ENCODE results near the gene METTL8.

The METTL8 gene

DNA sequence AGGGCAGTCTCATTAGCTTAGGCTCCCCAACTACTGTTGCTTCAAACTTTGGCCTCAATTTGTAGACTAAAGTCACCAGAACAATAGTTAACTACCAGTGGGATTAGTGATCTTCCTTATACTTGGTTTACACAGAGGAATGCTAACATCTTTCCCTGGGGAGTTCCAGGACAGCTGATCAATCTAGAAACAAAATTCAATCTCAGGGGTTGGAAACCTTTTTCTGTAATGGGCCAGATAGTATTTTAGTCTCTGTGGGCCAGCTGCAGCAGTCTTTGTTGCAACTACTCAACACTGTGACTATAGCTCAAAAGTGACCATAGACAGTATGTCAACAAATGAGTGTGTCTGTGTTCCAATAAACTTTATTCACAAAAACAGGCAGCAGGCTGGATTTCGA lies 85.7 kb downstream of the METTL8 start:
- no peaks in the 10 kb centered on the region for H4K20me1 ChIP-seq (ENCODE audit: insufficient read depth, low read length)
- H3K9ac ChIP-seq (ENCODE audit: low read depth, low read length) = no peak overlapping the region
- no peak overlapping the region for H3K4me2 ChIP-seq (ENCODE audit: insufficient read depth, low read length)
- no peak overlapping the region for H2AFZ ChIP-seq (ENCODE audit: low read depth, low read length)
- no peak overlapping the region for H3K4me3 ChIP-seq (ENCODE audit: low read depth in 1 of 2, low read length in 2 of 2)
- H3K9me3 ChIP-seq (ENCODE audit: insufficient read depth, low read length, severe bottlenecking) = no peaks in the 10 kb centered on the region
- DNase-seq = no peak
- H3K27ac ChIP-seq (ENCODE audit: low read length) = no peak overlapping the region
- TF ChIP-seq EZH2 (IDR thresholded peaks at IDR 0.05; ENCODE audit: borderline replicate concordance, low read depth, low read length, severe bottlenecking) = no peak
- TF ChIP-seq, protein P1, sequence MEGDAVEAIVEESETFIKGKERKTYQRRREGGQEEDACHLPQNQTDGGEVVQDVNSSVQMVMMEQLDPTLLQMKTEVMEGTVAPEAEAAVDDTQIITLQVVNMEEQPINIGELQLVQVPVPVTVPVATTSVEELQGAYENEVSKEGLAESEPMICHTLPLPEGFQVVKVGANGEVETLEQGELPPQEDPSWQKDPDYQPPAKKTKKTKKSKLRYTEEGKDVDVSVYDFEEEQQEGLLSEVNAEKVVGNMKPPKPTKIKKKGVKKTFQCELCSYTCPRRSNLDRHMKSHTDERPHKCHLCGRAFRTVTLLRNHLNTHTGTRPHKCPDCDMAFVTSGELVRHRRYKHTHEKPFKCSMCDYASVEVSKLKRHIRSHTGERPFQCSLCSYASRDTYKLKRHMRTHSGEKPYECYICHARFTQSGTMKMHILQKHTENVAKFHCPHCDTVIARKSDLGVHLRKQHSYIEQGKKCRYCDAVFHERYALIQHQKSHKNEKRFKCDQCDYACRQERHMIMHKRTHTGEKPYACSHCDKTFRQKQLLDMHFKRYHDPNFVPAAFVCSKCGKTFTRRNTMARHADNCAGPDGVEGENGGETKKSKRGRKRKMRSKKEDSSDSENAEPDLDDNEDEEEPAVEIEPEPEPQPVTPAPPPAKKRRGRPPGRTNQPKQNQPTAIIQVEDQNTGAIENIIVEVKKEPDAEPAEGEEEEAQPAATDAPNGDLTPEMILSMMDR (IDR thresholded peaks at IDR 0.05; ENCODE audit: borderline replicate concordance, extremely low read depth, low read length, poor library complexity, severe bottlenecking) = no peak
- no peaks in the 10 kb centered on the region for H3K79me2 ChIP-seq (ENCODE audit: insufficient read depth, low read length)
- no peak for ATAC-seq (ENCODE audit: insufficient read depth, low read depth)
- H3K4me1 ChIP-seq (ENCODE audit: insufficient read depth, low read length) = peaks cover 5% of the 10 kb centered on the region
- H3K36me3 ChIP-seq (ENCODE audit: insufficient read depth, low read length) = no peaks in the 10 kb centered on the region
- no peaks in the 10 kb centered on the region for H3K27me3 ChIP-seq (ENCODE audit: insufficient read depth, low read length, poor library complexity)

DNA sequence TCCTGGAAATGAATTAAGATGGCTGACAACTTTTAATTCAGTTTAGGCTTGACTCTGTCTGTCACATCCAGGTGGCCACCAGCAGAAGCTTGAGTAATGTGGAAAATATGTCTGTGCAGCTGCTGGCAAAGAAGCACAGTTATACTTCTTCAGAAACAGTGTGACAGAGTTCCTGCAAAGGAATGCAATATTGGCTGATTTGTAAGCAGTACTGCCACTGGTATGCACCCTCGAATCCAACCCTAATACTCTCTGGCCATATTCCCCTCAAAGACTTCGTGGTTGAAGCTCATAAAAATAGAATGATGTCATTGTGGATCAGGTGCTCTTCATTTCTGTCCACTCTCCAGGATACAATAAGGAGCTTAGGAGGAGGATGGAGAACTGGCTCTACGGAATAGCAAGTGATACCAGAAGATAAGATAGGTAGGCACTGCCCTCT lies 86.2 kb downstream of the METTL8 start:
- H3K4me1 ChIP-seq (ENCODE audit: insufficient read depth, low read length) = peaks cover 5% of the 10 kb centered on the region
- no peaks in the 10 kb centered on the region for H3K9me3 ChIP-seq (ENCODE audit: insufficient read depth, low read length, severe bottlenecking)
- H3K27me3 ChIP-seq (ENCODE audit: insufficient read depth, low read length, poor library complexity) = no peaks in the 10 kb centered on the region
- no peak overlapping the region for H3K9ac ChIP-seq (ENCODE audit: low read depth, low read length)
- H4K20me1 ChIP-seq (ENCODE audit: insufficient read depth, low read length) = no peaks in the 10 kb centered on the region
- H3K4me2 ChIP-seq (ENCODE audit: insufficient read depth, low read length) = no peak overlapping the region
- H3K79me2 ChIP-seq (ENCODE audit: insufficient read depth, low read length) = no peaks in the 10 kb centered on the region
- no peak overlapping the region; the same call in 1 of the 2 replicates for H3K27ac ChIP-seq (ENCODE audit: low read length)
- H3K4me3 ChIP-seq (ENCODE audit: low read depth in 1 of 2, low read length in 2 of 2) = no peak overlapping the region
- TF ChIP-seq, protein P1 (IDR thresholded peaks at IDR 0.05; ENCODE audit: borderline replicate concordance, extremely low read depth, low read length, poor library complexity, severe bottlenecking) = no peak
- no peak for TF ChIP-seq EZH2 (IDR thresholded peaks at IDR 0.05; ENCODE audit: borderline replicate concordance, low read depth, low read length, severe bottlenecking)
- ATAC-seq (ENCODE audit: insufficient read depth, low read depth) (peak; percentile 24; the same call in 2 of the 3 replicates), DNase-seq (no peak)
- H3K36me3 ChIP-seq (ENCODE audit: insufficient read depth, low read length) = no peaks in the 10 kb centered on the region
- H2AFZ ChIP-seq (ENCODE audit: low read depth, low read length) = no peak overlapping the region

DNA sequence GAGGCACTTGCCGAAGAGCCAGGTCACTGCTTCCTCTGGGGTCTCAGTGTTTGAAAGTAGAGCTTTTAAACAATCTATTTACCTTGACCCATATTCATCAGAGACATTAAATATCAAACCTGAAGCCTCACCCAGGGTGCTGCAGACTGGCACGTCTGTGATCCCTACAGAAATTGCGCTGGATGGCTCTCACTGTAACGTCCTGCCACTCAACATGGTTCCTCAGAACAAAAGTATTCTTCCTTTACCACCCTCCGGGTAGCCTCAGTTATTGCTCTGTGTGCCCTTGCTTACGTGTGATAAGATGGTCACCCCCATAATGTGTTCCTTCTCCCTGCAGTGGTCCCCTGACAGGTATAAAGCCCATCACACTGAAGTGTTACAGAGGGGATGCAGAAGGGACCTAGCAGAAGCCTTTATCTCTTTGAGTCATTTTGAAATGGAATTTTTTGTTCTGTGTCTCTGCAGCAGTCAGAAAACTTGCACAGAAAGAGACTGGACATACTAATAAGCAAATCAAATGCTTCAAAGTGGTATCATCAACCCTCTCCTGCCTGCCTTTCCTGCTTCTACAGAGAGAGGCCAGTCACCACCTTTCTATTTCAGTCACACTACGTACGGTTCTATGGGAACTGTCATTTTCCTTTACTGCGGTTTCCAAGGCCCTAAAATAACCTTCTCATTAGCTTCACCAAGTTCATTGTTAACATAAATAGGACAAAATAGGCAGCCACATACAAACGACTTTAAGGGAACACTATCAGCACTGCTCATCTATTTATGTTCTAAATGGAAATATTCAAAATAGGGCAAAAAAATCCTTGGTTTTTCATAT lies 86.8 kb downstream of the METTL8 start:
- DNase-seq (no peak), ATAC-seq (ENCODE audit: insufficient read depth, low read depth) (no peak)
- H3K27me3 ChIP-seq (ENCODE audit: insufficient read depth, low read length, poor library complexity) = no peaks in the 10 kb centered on the region
- no peak overlapping the region for H3K4me2 ChIP-seq (ENCODE audit: insufficient read depth, low read length)
- no peak overlapping the region for H2AFZ ChIP-seq (ENCODE audit: low read depth, low read length)
- H3K4me3 ChIP-seq (ENCODE audit: low read depth in 1 of 2, low read length in 2 of 2) = no peak overlapping the region
- no peaks in the 10 kb centered on the region for H3K36me3 ChIP-seq (ENCODE audit: insufficient read depth, low read length)
- H3K9me3 ChIP-seq (ENCODE audit: insufficient read depth, low read length, severe bottlenecking) = no peaks in the 10 kb centered on the region
- no peaks in the 10 kb centered on the region for H4K20me1 ChIP-seq (ENCODE audit: insufficient read depth, low read length)
- no peak overlapping the region for H3K27ac ChIP-seq (ENCODE audit: low read length)
- H3K4me1 ChIP-seq (ENCODE audit: insufficient read depth, low read length) = peaks cover 5% of the 10 kb centered on the region
- no peaks in the 10 kb centered on the region for H3K79me2 ChIP-seq (ENCODE audit: insufficient read depth, low read length)
- H3K9ac ChIP-seq (ENCODE audit: low read depth, low read length) = no peak overlapping the region
- TF ChIP-seq EZH2 (IDR thresholded peaks at IDR 0.05; ENCODE audit: borderline replicate concordance, low read depth, low read length, severe bottlenecking) = no peak
- TF ChIP-seq, protein P1 (IDR thresholded peaks at IDR 0.05; ENCODE audit: borderline replicate concordance, extremely low read depth, low read length, poor library complexity, severe bottlenecking) = no peak

All from DND-41 (cell line).